T-cell (primary cell): ENCODE data around the gene TCAP. TPM values are rescaled to one million over a fixed set of nuclear protein-coding genes. Genes with fewer than 3 reads are reported as not detected.

Experiments used
- ATAC-seq, 4 experiments: fragments of 200-7000 bp in 3 of 4; fragments of 150-1000 bp in 1 of 4; cut with Tn5 transposase; replicated peaks in 1 of 4; 1 replicate in 3 of 4; 2 replicates in 1 of 4; pipeline ENCODE4 v1.10.0; 2021; ENCODE audit warnings: moderate library complexity in 3 of 4, mild to moderate bottlenecking in 2 of 4, moderate number of reproducible peaks in 1 of 4
- CTCF ChIA-PET, 2 donors: fragments of 300-600 bp; sonication (Branson Sonifier 250); formaldehyde crosslinking; loops; one replicate each; lab custom pipeline; 2022; ENCODE audit warnings: antibody characterized with exemption in 2 of 2; lab: Charles Lee
- POLR2A ChIA-PET, 2 donors: fragments of 300-600 bp; sonication (Branson Sonifier 250); formaldehyde crosslinking; loops; one replicate each; lab custom pipeline; 2022; ENCODE audit warnings: antibody characterized with exemption in 2 of 2; lab: Charles Lee
- DNase-seq, 35 experiments: peaks; one replicate each; pipeline versions ENCODE4 v3.0.0 to v3.0.0-alpha.2; 2013 to 2023
- H3K27ac ChIP-seq: one replicate; pipeline ENCODE4 v1.5.1; 2013; ENCODE audit warnings: low read length
- H3K27me3 ChIP-seq, 2 experiments: replicated peaks in 1 of 2; 1 replicate in 1 of 2; 2 replicates in 1 of 2; pipeline versions ENCODE4 v1.6.1 to v1.7.0; 2013; ENCODE audit warnings: low read length in 1 of 2, mixed read lengths in 1 of 2; ENCODE audit not compliant: control insufficient read depth in 2 of 2, insufficient read depth in 2 of 2; ENCODE audit errors: extremely low read depth in 1 of 2
- H3K36me3 ChIP-seq, 2 donors: 1 replicate in 1 of 2; 2 replicates in 1 of 2; pipeline versions ENCODE4 v1.6.1 to v1.7.0; 2013; ENCODE audit warnings: low read length in 1 of 2; ENCODE audit not compliant: control insufficient read depth in 2 of 2, insufficient read depth in 1 of 2; ENCODE audit errors: extremely low read depth in 1 of 2
- H3K4me1 ChIP-seq, 2 experiments: 1 replicate in 1 of 2; 2 replicates in 1 of 2; pipeline versions ENCODE4 v1.6.1 to v1.7.0; 2013; ENCODE audit warnings: low read length in 2 of 2, mixed read lengths in 1 of 2; ENCODE audit not compliant: insufficient read depth in 2 of 2, control insufficient read depth in 1 of 2; ENCODE audit errors: extremely low read depth in 1 of 2
- H3K4me3 ChIP-seq, 2 donors: 1 replicate in 1 of 2; 2 replicates in 1 of 2; pipeline versions ENCODE4 v1.5.1 to v1.7.0; 2013; ENCODE audit warnings: mild to moderate bottlenecking in 2 of 2, low read length in 1 of 2, moderate library complexity in 1 of 2; ENCODE audit not compliant: control insufficient read depth in 1 of 2; ENCODE audit errors: extremely low read depth in 1 of 2
- H3K9me3 ChIP-seq: 2 replicates; pipeline ENCODE4 v1.7.0; 2013
- H3K27ac Mint-ChIP-seq, 2 donors: one replicate each; pipeline ENCODE4 v1.8.0; 2020 to 2021; ENCODE audit warnings: mild to moderate bottlenecking in 2 of 2, mixed read lengths in 2 of 2
- H3K27me3 Mint-ChIP-seq, 2 donors: one replicate each; pipeline ENCODE4 v1.8.0; 2021 to 2022; ENCODE audit warnings: mixed read lengths in 2 of 2
- H3K36me3 Mint-ChIP-seq: one replicate; pipeline ENCODE4 v1.8.0; 2021; ENCODE audit warnings: mixed read lengths
- H3K4me1 Mint-ChIP-seq, 3 donors: one replicate each; pipeline ENCODE4 v1.8.0; 2020 to 2022; ENCODE audit warnings: mixed read lengths in 3 of 3, mild to moderate bottlenecking in 1 of 3
- H3K4me3 Mint-ChIP-seq, 3 donors: one replicate each; pipeline ENCODE4 v1.8.0; 2020 to 2022; ENCODE audit warnings: mild to moderate bottlenecking in 3 of 3, mixed read lengths in 3 of 3, moderate library complexity in 3 of 3
- H3K9me3 Mint-ChIP-seq, 3 donors: one replicate each; pipeline ENCODE4 v1.8.0; 2020 to 2022; ENCODE audit warnings: mixed read lengths in 3 of 3
- WGBS: methylation state at CpG from one replicate; pipeline ENCODE4 v1.1.5; 2013; ENCODE audit warnings: missing lambda C conversion rate; ENCODE audit not compliant: insufficient coverage; 5-methylcytosine and 5-hydroxymethylcytosine counted together
- total RNA-seq, 35 experiments: library from RNA in 6 of 35; stranded (reverse) in 6 of 35; fragments of 120-200 nt in 1 of 35; gene quantifications; one replicate each; pipeline versions ENCODE4 v1.2.1 to v1.2.4 and lab custom pipeline; 2013 to 2026

Gene TCAP
- total RNA-seq, 5 donors from 2014 or later (not counting 1 experiment from before 2014, with no cell fraction given), result 2.2 to 7.8 (median 6.6) TPM

DNA sequence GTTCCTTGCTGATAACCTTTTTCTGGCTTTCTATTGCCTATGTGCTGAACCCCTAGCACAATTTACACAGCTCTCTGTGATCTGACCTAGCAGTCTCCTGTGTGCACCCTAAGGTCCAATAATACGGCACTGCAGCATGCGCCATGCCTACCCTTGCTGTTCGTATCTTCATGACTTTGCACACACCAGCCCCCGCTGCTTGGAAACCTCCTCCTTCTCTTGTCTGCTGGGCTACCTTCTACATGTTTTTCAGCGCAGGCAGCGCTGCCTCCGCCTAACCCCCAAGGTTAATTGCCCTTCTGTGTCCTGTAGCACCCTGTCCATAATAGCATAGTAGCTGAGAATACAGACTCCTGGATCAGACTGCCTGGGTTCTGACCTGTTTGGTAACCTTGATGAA, 26.8 kb upstream of the TCAP start:
- Mint-ChIP-seq H3K4me3 (peak overlapping the region; percentile 91 to 94 (median 92)), H3K36me3 (no peaks in the 10 kb centered on the region), H3K27me3 (no peaks in the 10 kb centered on the region), H3K4me1 (peaks cover 70 to 75% (median 73%) of the 10 kb centered on the region in 3 donors), H3K27ac (peak overlapping the region; percentile 88 to 94), H3K9me3 (no peaks in the 10 kb centered on the region)
- Histone ChIP-seq H3K4me1 (peaks cover 32 to 77% of the 10 kb centered on the region in 2 experiments), H3K4me3 (peak overlapping the region; percentile 71 to 87), H3K27me3 (peaks cover 0 to 3% of the 10 kb centered on the region in 2 experiments), H3K36me3 (peaks cover 2 to 4% of the 10 kb centered on the region in 2 donors), H3K27ac (peak overlapping the region; percentile 95), H3K9me3 (no peaks in the 10 kb centered on the region)
- no peak for ATAC-seq
- WGBS, result 97% methylated on average over 7 of the region's 7 CpGs
- ChIA-PET CTCF (interaction anchor here (0.5 to 2.1 kb wide), 5 partner anchors 14 to 539 kb away, joined by 3 to 10 read pairs (median 3); partner anchors contain the start of genes PGAP3 (in 1 of the 2) and RAPGEFL1 (in 1 of the 2)), POLR2A (no interaction called here)
- DNase-seq, result no peak

DNA sequence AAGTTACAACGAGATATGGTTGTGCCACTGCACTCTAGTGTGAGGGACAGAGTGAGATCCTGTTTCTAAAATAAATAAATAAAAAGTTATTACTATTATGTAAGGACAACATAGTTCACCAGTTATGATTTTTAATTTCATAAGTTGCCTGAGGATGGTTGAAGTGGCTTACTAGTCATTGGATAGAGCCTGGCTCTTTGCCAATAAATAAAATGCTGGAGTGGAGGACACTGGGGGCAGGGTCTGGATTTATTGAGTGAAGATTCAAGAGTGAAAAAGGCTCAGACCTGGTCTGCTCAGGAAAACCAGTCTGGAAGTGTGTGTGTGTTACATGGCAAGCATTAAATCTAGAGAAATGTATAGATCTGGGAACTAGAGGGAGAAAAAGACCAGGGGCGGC, 26.1 kb upstream of the TCAP start:
- H3K4me3 Mint-ChIP-seq, result peak overlapping the region in 2 of 3 donors; percentile 34 to 94
- POLR2A ChIA-PET, result interaction anchor here in 1 of 2 donors (0.6 kb wide), 1 partner anchor 51 kb away, joined by 3 read pairs; no protein-coding TSS in a partner anchor
- Histone ChIP-seq H3K27ac (no peak overlapping the region), H3K4me3 (no peak overlapping the region), H3K27me3 (no peaks in the 10 kb centered on the region), H3K9me3 (no peaks in the 10 kb centered on the region), H3K4me1 (peaks cover 35 to 85% of the 10 kb centered on the region in 2 experiments), H3K36me3 (peaks cover 4% of the 10 kb centered on the region in 2 donors)
- no peaks in the 10 kb centered on the region for H3K36me3 Mint-ChIP-seq
- 100% methylated on average over 1 of the region's 2 CpGs for WGBS
- H3K27ac Mint-ChIP-seq, result peak overlapping the region in 1 of 2 donors; percentile 48
- H3K27me3 Mint-ChIP-seq, result no peaks in the 10 kb centered on the region
- peaks cover 75 to 82% (median 78%) of the 10 kb centered on the region in 3 donors for H3K4me1 Mint-ChIP-seq
- CTCF ChIA-PET, result interaction anchor here in 1 of 2 donors (2.1 kb wide), 1 partner anchor 16 kb away, joined by 10 read pairs; no protein-coding TSS in a partner anchor
- no peaks in the 10 kb centered on the region for H3K9me3 Mint-ChIP-seq
- ATAC-seq, result no peak
- DNase-seq, result no peak

DNA sequence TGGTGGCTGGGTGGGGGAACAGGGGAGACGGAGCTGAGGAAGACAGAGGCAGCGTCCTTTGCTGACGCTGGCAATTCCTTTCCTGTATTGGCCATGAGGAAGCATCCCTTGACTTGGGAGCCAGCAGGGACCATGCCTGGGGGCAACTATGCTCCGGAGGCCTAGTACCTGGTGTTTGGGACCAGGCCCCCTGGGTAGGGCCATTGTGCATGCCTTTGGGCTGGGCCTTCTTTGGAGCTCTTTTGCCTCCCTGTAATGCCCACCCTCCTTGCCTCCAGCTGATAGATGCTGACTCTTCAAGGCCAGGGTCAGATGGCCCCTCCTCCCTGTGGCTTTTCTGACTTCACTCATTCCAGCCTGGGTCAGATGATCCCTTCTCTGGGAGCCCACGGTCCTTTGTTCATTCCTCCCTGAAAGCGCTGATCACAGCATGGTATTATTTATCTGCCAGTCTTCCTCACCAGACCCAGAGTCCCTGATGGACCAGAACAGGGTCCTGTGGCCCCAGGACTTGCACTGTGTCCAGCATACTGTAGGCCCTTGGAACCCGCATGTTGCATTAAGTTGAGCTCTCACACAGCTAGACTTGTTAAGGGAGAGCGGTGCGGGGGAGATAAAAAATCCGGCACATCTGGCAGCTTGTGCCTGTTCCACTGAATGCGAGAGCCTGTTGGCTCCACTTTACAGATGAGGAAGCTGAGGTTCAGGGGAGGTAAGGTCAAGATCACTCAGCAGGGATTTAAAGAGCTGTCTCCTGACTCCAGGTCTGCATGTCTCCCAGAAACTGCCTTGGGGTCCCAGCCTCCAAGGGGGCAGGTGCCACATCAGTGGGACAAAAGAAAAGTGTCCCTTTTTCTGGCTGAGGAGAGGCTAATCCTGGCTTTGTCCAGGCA, 25.3 kb upstream of the TCAP start:
- CTCF ChIA-PET, result interaction anchor here in 1 of 2 donors (2.1 kb wide), 1 partner anchor 16 kb away, joined by 10 read pairs; no protein-coding TSS in a partner anchor
- peaks cover 74 to 82% (median 80%) of the 10 kb centered on the region in 3 donors for H3K4me1 Mint-ChIP-seq
- no peak overlapping the region for H3K27ac Mint-ChIP-seq
- H3K27me3 Mint-ChIP-seq, result no peaks in the 10 kb centered on the region
- Histone ChIP-seq H3K9me3 (no peaks in the 10 kb centered on the region), H3K4me3 (no peak overlapping the region), H3K4me1 (peaks cover 32 to 88% of the 10 kb centered on the region in 2 experiments), H3K27ac (no peak overlapping the region), H3K27me3 (no peaks in the 10 kb centered on the region), H3K36me3 (peaks cover 4% of the 10 kb centered on the region in 2 donors)
- H3K4me3 Mint-ChIP-seq, result peak overlapping the region in 2 of 3 donors; percentile 34 to 94
- POLR2A ChIA-PET, result interaction anchor here in 1 of 2 donors (0.5 kb wide), 1 partner anchor 27 kb away, joined by 4 read pairs; no protein-coding TSS in a partner anchor
- no peak for ATAC-seq
- H3K9me3 Mint-ChIP-seq, result no peaks in the 10 kb centered on the region
- H3K36me3 Mint-ChIP-seq, result no peaks in the 10 kb centered on the region
- 94% methylated on average over 10 of the region's 11 CpGs for WGBS
- DNase-seq, result no peak

DNA sequence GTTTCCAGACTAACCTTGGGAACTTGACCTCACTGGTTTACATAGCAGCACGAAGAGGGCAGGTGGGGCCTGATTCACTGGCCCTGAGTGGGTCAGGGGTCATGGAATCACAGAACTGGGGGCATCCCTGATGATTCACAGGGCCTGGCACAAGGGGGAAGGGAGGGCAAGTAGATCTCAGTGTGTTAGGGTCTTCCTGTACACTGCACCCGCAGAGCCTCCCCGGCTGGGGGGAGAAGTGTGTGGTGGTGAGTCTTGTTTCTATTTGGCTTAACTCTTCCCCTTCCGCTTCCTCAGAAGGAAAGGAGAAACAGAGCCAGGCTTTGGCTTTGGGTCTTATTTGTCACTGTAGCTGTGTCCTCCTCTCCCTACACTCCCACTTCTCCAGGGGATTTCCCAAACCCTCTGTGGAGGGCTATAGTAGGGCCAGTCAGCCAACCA, 24.5 kb upstream of the TCAP start:
- Histone ChIP-seq H3K9me3 (no peaks in the 10 kb centered on the region), H3K4me3 (no peak overlapping the region), H3K36me3 (peaks cover 4% of the 10 kb centered on the region in 2 donors), H3K27me3 (no peaks in the 10 kb centered on the region), H3K4me1 (peaks cover 32 to 88% of the 10 kb centered on the region in 2 experiments), H3K27ac (no peak overlapping the region)
- ChIA-PET POLR2A (interaction anchor here in 1 of 2 donors (0.5 kb wide), 1 partner anchor 28 kb away, joined by 4 read pairs; no protein-coding TSS in a partner anchor), CTCF (no interaction called here)
- H3K27ac Mint-ChIP-seq, result no peak overlapping the region
- DNase-seq (no peak), ATAC-seq (no peak)
- 57% methylated on average over 1 of the region's 4 CpGs for WGBS
- no peaks in the 10 kb centered on the region for H3K27me3 Mint-ChIP-seq
- no peaks in the 10 kb centered on the region for H3K36me3 Mint-ChIP-seq
- peaks cover 80 to 89% (median 85%) of the 10 kb centered on the region in 3 donors for H3K4me1 Mint-ChIP-seq
- H3K9me3 Mint-ChIP-seq, result no peaks in the 10 kb centered on the region
- peak overlapping the region in 2 of 3 donors; percentile 13 to 34 for H3K4me3 Mint-ChIP-seq

DNA sequence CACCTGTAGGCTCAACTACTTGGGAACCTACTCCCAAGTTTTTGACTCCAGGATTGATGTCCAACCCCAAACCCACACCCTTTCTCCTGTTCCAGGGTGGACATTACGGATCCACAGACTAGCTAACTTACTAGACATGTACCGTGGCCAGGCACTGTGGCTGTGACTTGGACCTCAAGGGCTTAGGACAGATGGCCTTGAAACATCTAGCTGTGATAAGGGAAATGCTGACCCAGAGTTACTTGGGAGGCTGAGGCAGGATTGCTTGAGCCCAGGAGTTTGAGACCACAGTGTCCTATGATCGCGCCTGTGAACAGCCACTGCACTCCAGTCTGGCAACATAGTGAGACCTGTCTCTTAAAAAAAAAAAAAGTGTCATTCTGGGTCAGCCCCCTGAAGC, 24.1 kb upstream of the TCAP start:
- H3K27ac Mint-ChIP-seq, result no peak overlapping the region
- no peak overlapping the region for H3K27ac ChIP-seq
- no peaks in the 10 kb centered on the region for H3K9me3 ChIP-seq
- DNase-seq, result no peak
- no peaks in the 10 kb centered on the region for H3K27me3 Mint-ChIP-seq
- WGBS, result 100% methylated on average over 3 of the region's 4 CpGs
- H3K36me3 Mint-ChIP-seq, result no peaks in the 10 kb centered on the region
- H3K4me3 Mint-ChIP-seq, result no peak overlapping the region
- peaks cover 4% of the 10 kb centered on the region in 2 donors for H3K36me3 ChIP-seq
- no peak for ATAC-seq
- H3K9me3 Mint-ChIP-seq, result no peaks in the 10 kb centered on the region
- CTCF ChIA-PET, result interaction anchor here (0.5 to 0.6 kb wide), 2 partner anchors 19 to 478 kb away, joined by 3 to 6 read pairs; no protein-coding TSS in a partner anchor
- POLR2A ChIA-PET, result interaction anchor here in 1 of 2 donors (0.6 kb wide), 1 partner anchor 93 kb away, joined by 3 read pairs; no protein-coding TSS in a partner anchor
- H3K4me3 ChIP-seq, result no peak overlapping the region
- H3K27me3 ChIP-seq, result no peaks in the 10 kb centered on the region
- H3K4me1 Mint-ChIP-seq, result peaks cover 78 to 87% (median 86%) of the 10 kb centered on the region in 3 donors
- peaks cover 32 to 84% of the 10 kb centered on the region in 2 experiments for H3K4me1 ChIP-seq

DNA sequence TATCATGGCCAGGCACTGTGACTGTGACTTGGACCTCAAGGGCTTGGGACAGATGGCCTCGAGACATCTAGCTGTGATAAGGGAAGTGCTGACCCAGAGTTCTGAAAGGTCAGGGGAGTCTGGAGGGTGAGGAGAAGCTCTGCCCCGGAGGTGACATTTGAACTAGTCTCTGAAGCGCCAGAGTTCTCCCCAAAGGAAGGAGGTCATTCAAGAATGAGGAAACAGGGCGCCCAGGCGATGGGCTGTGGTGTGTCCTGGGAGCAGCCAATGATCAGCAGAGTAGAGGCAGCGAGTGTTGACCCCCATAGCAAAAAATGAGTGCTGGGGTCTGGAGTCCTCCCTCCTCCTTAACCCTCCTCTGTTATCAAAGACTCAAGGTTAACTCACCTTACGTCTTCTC, 23.3 kb upstream of the TCAP start:
- ChIA-PET CTCF (interaction anchor here (0.5 to 2.0 kb wide), 3 partner anchors 12 to 332 kb away, joined by 3 to 4 read pairs (median 3); no protein-coding TSS in a partner anchor), POLR2A (no interaction called here)
- Mint-ChIP-seq H3K27me3 (no peaks in the 10 kb centered on the region), H3K27ac (no peak overlapping the region), H3K4me1 (peaks cover 73 to 82% (median 79%) of the 10 kb centered on the region in 3 donors), H3K9me3 (no peaks in the 10 kb centered on the region), H3K4me3 (no peak overlapping the region), H3K36me3 (no peaks in the 10 kb centered on the region)
- peaks cover 4% of the 10 kb centered on the region in 2 donors for H3K36me3 ChIP-seq
- no peak overlapping the region for H3K4me3 ChIP-seq
- peaks cover 27 to 82% of the 10 kb centered on the region in 2 experiments for H3K4me1 ChIP-seq
- no peaks in the 10 kb centered on the region for H3K27me3 ChIP-seq
- no peaks in the 10 kb centered on the region for H3K9me3 ChIP-seq
- WGBS, result 71% methylated on average over 3 of the region's 7 CpGs
- DNase-seq (no peak), ATAC-seq (no peak)
- no peak overlapping the region for H3K27ac ChIP-seq
